Measurements from ENCODE around the gene ZNF581.

ZNF581 gene

DNA sequence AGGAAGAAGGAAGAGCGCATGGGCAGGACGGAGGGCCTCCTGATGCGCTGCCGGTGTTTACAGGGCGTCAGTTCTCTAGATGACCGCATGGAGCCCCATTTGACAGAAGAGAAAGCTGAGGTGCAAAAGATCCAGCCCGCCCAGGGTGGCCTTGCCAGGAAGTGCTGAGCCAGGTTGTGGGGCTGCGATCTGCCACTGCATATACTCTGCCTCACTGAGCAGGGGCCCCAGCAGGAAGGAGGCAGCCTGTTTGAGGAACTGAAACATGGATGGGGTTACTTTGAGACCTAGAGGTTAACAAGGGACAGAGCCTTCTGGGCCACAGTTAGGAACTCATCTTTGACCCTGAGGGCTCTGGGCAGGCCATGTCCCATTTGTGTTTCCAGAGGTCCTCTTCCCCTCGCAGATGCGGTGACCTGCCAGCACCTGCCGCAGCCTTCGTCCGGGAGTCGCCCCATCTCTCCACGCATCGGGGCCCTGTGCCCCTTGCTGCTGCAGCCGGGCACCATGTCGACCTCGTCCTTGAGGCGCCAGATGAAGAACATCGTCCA is 34.7 kb downstream of the ZNF581 start:
- DNase-seq (ENCODE audit: low read depth in 3 of 3, low spot score in 1 of 3), result no peak

DNA sequence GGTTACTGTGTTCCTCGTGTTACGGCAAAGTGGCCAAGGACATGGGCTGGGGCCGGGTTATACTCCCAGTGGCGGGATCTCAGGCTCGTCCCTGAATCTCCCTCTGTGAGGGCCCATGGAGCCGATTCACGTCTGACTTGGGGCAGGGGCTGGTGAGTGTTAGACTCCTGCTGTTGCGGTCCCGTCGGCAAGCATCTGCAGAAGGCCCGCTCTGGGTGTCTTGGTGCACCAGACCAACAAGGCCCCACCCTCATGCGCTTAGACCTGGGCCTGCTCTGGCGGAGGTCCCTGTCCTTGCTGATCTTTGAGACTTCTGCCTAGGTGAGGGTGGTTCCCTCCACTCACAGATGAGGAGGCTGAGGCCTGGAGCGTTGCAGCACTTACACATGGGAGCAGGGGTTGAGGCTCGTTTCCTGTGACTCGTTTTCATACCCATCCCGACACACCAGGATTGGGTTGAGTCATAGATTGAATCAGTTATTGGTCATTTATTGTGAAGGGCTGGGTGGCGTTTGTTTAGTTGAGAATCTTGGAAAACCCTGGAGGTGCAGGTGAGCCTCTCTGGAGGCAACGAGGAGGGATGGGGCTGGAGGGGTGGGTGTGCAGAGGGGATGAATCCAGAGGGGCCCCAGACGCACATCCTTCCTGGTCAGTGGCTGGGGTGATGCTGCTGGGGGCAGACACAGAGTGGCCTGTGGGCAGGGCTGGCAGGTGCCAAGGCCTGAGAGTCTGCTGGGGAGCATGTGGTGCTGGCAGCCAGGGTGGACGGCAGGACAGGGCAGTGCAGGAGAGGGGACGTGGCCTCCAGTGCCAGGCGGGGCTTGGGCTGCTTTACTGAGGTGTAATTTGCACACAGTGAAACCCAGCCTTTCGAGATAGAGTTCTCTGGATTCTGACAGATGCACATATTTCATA is 36.2 kb downstream of the ZNF581 start:
- no peak for DNase-seq (ENCODE audit: low read depth in 3 of 3, low spot score in 1 of 3)

DNA sequence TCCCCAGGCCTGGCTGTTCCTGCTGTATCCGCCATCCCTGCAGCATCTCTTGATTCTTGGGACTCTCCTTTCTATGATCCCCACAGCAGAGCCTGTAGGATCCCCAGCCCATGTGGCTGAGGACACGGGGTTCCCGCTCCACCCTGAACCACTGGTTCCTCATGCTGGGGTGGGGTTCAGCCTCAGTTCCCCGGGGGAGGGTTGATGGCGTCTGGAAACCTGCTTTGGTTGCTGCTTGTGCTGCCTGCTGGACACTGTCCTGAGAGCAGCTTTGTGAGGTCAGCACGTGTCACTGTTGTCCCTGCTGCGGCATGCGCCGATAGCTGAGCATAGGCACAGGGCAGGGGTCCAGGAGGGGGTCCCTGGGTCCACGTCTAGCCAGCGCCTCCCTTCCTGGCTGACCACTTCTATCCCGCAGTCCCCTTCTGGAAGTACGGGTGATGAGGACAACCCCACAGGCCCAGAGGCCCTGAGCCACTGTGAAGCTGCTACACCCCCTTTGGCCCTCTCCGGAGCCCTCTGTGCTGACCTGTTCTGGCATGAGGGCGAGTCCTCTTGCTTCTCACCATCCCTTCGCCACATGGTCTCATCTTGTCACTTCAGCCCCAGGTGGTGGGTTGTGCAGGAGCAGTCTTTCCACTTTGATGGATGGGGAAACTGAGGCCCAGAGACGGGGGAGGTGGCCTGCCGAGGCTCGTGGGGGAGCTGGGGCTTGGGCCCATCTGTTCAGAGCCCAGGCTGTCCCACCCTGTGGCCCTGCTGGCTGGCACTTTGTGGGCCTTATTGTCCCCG is 37.1 kb downstream of the ZNF581 start:
- no peak for DNase-seq (ENCODE audit: low read depth in 3 of 3, low spot score in 1 of 3)

DNA sequence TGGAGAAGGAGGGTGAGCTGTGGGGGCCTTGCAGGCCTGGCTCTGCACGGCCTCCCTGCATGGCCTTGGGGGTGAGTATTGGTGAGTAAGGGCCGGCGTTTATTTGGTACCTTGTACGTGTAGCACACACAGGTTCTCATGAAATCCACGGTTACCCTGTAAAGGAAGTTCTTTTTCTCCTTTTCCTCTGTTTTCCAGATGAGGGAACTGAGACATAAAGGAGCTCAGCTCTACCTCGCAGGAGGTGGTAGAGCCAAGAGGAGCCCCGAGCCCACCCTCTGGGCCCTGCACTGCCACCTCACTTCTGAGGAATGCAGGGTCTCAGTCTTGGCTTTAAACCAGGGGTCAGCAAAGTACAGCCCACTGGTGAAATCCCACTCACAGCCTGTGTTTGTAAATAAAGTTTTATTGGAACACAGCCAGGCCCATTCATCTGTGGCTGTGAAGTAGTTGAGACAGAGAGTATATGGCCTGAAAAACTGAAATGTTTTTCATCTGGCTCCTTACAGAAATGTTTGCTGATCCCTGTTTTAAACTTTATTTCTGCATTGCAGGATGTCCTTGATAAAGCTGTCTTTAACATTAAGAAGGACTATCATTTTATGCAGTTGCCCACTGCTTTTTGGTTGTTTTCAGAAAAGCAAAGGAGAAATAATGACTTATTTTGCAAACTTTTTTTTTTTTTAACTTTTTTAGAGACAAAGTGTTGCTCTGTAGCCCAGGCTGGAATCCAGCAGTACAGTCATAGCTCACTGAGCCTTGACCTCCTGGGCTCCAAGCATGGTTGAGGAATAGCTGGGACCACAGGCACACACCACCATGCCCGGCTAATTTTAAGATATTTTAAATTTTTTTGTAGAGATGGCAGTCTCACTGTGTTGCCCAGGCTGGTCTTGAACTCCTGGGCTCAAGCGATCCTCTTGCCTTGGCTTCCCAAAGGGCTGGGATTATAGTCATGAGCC is 38.0 kb downstream of the ZNF581 start:
- no peak for DNase-seq (ENCODE audit: low read depth in 3 of 3, low spot score in 1 of 3)

DNA sequence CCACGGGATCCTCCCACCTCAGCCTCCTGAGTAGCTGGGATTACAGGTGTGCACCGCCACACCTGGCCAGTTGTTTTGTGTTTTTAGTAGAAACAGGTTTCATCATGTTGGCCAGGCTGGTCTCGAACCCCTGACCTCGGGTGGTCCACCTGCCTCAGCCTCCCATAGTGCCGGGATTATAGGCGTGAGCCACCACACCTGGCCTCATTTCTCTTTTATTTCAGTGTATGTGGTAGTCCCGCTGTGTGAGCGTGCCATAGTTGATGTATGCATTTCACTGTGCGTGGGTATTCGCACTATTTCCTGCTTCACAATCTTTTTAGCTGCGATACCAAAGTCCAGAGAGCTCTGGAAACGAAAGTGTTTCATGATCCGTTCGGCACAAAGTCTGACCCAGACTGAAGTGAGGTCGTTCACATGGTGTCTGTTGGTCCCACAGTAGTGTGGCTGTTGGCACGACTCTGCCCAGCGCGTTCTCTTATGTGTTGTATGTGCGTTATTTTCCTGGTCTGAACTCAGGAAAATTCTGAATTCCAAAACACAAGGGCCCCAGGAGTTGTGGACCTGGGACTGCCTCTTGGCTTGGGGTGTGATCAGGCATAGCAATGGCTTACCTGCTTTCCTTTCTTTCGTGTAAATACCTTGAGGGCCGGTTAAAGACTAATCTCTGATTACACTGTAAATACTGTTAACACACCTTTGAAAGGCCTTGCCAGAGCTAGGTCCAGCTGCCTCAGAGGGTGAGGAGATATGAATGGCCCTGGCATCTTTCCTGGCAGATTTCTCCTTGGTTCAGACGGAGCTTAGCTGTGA is 40.2 kb downstream of the ZNF581 start:
- DNase-seq (ENCODE audit: low read depth in 3 of 3, low spot score in 1 of 3), result no peak

DNA sequence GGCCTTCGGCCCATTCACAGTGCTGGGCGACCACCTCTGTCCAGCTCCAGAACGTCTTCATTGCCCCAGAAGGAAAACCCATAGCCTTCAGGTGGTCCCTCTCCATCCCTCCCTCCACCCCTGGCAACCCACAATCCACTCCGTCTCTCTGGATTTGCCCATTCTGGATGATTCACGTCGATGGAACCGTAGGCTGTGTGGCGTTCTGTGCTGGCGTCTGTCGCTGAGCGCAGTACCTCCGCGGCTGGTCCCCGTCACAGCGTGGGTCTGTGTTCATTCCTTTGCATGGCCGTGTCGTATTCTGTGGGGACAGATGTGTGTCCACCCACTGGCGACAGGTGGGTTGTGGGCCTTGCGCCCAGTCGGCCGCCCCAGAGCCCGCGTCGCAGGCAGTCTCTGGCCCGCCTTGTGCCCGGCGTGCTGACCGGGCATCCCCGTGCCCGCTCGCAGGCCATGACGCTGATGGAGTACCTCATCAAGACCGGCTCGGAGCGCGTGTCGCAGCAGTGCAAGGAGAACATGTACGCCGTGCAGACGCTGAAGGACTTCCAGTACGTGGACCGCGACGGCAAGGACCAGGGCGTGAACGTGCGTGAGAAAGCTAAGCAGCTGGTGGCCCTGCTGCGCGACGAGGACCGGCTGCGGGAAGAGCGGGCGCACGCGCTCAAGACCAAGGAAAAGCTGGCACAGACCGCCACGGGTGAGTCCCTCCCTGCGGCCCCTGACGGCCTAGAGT is 41.7 kb downstream of the ZNF581 start:
- DNase-seq (ENCODE audit: low read depth in 3 of 3, low spot score in 1 of 3), result no peak

DNA sequence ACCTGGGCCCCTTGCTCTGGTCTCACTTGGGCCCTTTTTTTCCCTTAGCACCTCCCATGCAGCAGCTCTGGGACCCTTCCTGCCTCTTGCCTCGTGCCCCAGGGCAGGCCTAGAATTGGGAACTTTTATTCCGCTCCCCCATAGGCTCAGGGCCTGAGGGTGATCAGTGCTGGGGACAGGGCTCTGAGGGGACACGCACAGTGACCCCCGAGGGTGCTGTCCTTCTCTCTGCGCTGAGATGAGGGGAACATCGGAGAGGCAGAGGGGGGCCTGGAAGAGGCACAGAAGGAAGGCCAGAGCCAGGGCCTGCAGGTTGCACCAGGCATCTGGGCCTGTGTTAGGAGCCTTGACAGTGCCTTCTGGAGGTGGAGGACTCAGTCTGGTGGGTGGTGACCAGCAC is 42.3 kb downstream of the ZNF581 start:
- no peak for DNase-seq (ENCODE audit: low read depth in 3 of 3, low spot score in 1 of 3)

DNA sequence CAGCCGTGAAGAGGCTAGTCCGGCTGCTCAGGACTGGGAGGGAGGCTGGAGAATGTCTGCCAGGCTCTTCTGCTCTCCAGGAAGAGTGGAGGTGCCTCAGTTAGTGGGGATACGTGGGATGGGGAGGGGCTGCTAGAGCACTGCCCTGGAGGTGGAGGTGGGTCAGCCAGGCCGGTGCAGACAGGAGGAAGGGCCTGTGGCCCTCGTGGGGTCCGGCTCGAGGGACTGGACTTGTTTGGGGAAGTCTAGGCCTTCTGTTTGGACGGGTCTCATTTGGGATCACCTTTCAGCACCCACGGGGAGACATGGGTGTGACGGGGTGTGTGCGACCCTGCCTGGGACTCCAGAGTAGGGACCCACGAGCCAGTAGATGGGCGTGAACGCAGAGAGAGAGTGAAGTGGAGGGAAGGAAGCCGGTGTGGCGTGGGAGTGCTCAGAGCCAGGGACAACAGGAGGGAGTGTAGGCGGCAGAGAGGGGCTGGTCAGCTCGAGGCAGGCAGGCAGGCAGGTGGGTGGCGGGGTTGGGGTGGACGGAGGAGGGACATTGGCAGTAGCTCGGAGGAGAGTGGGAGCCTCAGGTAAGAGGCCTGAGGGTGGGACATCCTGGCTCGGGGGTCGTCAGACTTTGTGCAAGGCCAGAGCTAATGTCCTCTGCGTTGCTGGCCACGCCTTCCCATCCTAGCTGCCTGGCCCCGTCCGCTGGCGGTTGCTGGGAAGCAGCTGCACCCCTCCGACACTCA is 43.0 kb downstream of the ZNF581 start:
- no peak for DNase-seq (ENCODE audit: low read depth in 3 of 3, low spot score in 1 of 3)

DNA sequence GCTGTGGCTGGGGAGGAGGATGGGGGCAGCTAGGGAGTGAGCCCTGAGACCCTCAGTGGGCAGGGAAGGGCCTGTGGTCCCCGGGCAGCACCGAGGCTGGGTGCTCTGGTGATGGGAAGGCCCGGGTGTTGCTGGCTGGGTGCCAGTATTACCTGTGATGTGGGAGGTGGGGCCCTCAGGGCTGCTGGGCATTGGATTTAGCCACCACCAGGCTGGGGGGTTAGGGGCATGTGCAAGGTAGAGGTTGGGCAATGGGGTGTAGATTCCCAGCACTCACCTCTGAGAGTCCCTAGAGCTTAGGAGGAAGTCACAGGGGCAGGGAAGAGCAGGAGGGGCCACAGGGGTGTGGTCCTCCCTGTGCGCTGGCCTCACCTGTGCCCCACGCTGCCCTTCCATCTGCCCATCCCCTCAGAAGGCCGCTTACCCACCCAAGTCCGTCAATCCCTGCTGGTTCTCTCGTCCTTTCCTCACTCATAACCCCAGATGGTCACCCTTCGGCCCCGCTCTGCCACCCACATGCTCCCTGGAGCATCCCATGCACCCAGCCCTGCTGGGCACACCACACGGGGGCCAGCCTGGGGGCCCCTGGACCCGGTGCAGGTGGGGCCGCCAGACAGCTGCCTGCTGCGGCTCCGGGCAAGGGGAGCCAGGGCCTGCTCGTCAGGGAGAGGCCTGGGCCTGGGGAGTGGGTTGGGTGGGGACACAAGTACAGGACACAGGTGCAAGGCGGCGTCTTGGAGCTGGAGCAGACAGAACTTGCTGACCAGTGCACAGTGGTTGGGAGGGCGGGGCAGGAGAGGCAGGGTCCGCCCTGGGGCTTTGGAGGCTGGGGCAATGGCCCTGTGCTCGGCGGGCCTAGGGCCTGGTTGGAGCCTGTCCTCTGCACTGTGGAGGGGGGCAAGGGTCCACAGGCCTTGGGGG is 44.1 kb downstream of the ZNF581 start:
- DNase-seq (ENCODE audit: low read depth in 3 of 3, low spot score in 1 of 3), result no peak

DNA sequence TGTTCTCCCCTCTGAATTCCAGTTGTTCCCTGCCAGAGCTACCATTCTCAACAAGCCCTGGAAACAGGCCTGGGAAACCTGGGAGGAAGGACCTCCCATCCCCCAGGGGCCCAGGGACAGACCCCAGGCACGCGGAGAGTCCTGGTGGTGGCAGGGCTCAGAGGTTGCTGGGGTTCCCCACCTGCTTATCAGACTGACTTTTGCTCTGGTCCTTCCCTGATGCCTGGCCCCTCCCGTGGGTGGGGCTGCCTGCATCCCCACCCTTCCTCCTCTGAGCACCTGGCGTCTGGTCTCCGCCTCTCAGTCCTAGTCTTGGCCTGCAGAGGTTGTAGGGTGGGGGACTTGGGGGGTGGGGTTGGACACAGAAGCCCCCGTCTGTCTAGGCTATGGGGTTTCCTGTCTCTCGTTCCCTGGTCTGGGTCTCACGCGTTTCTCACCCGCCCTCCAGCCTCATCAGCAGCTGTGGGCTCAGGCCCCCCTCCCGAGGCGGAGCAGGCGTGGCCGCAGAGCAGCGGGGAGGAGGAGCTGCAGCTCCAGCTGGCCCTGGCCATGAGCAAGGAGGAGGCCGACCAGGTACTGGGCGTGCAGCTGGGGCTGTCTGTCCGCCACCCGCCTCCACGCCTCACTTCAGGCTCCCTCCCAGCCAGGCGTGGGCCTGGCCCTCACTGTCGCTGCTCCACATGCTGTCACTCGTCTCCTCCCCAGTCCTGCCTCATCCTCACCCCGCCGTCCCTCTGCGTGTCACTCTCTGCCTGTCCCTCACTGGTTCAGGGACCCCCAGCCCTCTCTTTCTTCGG is 45.2 kb downstream of the ZNF581 start:
- DNase-seq (ENCODE audit: low read depth in 3 of 3, low spot score in 1 of 3), result no peak

DNA sequence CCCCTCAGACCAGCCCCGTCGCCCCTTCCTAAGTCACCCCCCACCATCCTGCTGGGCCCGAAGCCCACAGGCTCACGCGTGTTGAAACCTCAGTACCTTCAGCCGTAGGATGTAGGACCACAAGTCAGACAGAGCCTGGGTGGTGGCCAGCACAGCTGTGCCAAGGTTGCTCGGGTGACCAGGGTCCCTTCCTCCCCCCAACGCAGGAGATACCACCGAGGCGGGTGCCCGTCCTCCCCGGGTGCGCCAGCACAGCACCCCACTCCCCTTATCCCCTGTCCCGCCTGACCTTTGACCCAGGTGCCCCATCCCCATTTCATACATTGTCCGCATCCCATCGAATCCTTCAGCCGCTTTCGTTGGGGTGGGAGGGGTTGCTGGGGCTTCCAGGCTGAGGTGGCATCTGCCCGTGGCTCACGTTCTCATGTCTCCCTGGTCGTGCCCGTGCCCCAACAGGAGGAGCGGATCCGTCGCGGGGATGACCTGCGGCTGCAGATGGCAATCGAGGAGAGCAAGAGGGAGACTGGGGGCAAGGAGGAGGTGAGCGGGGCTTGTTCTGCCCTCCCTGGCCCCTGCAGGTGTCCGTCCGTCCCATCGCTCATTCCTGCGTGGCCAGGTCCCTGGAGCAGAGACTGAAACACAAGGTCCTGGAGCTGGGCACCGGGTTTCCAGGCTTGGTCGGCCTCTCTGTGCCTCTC is 46.1 kb downstream of the ZNF581 start:
- no peak for DNase-seq (ENCODE audit: low read depth in 3 of 3, low spot score in 1 of 3)

DNA sequence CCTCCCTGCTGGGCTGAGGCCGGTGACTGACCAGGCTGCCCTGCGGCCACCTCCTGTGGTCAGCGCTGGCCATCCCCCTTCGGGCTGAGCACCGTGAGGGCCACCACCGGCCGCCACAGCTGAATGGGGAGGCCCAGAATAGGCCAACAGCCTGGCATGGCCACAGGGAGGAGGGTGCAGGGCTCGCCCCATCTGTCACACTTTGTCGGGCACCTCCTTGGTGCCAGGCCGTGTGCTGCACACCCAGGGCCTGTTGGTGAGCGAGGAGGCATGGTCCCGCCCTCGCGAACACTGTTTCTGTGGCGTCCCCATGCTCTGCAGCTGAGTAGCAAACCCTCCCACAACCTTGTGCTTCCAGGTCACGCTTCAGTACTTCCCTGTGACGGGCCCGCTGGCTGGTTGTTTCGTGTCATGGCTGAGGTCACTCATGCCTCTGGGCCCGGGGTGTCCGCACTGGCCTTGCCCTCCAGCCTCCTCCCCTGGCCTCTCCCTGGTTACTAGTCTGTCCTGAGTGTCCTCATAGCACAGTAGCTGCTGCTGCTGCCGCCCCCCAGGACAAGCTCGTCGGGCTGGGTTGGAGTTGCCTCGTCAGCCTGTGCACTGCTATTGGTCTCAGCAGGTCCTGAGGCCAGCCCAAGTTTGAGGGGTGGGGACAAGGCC is 46.8 kb downstream of the ZNF581 start:
- DNase-seq (ENCODE audit: low read depth in 3 of 3, low spot score in 1 of 3), result no peak

DNA sequence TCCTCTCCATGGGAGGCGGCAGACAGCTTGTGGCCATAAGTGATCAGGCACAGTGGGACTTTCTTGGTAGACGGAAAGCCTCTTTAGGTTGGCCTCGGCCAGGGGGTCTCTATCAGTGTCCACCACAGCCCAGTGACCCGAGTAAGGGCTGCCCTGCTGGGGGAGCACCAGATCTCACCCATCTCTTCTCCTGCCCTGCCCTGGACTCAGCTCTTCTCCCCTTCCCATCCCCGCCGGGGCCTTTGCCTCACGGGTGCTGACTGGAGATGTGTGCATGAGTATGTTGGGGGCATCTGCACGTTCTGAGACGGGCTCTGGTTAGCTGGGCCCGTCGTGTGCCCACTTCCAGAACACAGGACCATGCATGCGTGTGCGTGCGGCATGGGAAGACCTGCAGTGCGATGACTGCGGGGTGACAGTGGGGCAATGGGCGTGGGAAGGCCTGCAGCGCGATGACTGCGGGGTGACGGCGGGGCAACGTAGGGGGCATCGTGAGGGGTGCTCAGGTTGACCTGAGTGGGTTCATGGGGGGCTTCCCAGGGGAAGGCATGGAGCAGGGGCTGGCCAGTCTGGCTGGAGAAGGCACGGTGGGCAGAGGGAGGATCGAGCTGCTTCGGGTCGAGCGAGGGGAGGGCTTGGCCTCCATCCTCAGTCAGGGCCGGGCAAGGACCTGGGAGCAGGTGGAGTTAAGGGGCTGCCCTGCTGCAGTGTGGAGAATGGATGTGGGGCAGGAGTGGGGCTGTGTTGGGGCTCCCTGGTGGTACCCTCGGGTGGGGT is 47.5 kb downstream of the ZNF581 start:
- DNase-seq (ENCODE audit: low read depth in 3 of 3, low spot score in 1 of 3), result no peak

DNA sequence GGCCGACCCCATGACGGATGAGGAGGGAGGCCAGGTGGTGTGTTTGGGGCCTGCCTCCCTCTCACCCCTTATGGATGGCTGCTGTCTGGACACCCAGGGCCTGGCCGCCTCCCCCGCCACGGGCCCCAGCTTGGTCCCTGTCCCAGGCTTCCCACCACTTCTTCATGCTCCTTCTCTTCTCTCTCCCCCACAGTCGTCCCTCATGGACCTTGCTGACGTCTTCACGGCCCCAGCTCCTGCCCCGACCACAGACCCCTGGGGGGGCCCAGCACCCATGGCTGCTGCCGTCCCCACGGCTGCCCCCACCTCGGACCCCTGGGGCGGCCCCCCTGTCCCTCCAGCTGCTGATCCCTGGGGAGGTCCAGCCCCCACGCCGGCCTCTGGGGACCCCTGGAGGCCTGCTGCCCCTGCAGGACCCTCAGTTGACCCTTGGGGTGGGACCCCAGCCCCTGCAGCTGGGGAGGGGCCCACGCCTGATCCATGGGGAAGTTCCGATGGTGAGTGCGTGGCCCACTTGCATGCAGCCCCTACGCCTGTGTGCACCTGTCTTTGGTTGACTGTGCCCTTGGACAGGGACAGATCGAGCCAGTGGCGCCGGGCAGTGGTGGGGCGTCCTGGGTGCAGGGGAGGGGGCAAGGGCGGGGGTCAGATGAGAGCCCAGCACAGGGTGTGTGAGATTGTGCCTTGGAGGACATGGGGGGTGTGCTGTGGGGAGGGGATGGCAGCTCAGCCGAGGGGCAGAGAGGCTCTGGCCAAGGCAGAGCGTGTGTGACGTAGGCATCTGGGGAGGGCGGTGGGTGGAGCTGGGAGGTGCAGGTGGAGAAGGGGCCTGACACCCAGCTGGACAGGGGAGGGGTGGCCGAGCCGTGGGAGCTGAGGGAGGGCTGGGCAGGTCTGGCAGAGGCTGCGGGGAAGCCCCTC is 48.4 kb downstream of the ZNF581 start:
- no peak for DNase-seq (ENCODE audit: low read depth in 3 of 3, low spot score in 1 of 3)

Data from stimulated activated CD4-positive, alpha-beta T cell treated with anti-CD3 and anti-CD28 coated beads, TNF-alpha, amount 100 ng/mL, for 1 hour (primary cell).